OCI-LY1 (cell line): ENCODE data around the gene CPM.

ENCODE experiments used
- CTCF ChIP-seq: fragments of 200-600 bp; sonication (generic), shearing (Covaris generic); IDR thresholded peaks from 2 replicates; pipeline ENCODE4 v1.5.1; 2017; ENCODE audit warnings: mild to moderate bottlenecking, antibody characterized with exemption, low read length, moderate library complexity, mixed read lengths
- EZH2 ChIP-seq: fragments of 200-600 bp; sonication (generic), shearing (Covaris generic); IDR thresholded peaks from 2 replicates; pipeline ENCODE4 v1.8.0; 2017; ENCODE audit warnings: borderline replicate concordance, mixed run types, mild to moderate bottlenecking, antibody characterized with exemption, low read length, moderate library complexity, mixed read lengths

GRCh38 chr12:68978678-68979077 is 45.7 kb upstream of the CPM start:
- TF ChIP-seq CTCF, result no peak
- TF ChIP-seq EZH2, result no peak
